Eye (tissue), 1 donor: ENCODE results near the gene ALDH3A1.

Experiments
- DNase-seq: peaks from one replicate; pipeline ENCODE4 v3.0.0-alpha.2; 2015

ALDH3A1 gene

GRCh38 chr17:19702217-19702641 lies 45.9 kb downstream of the ALDH3A1 start:
- no peak for DNase-seq
